Subcutaneous adipose tissue (tissue), 4 donors: ENCODE results near the gene ACTL6B. TPM values are rescaled to one million over a fixed set of nuclear protein-coding genes. Genes with fewer than 3 reads are reported as not detected.

Experiments
- CTCF ChIP-seq: fragments of 450-650 bp; IDR thresholded peaks from one replicate; pipeline ENCODE4 v1.5.1; 2016; ENCODE audit warnings: low read depth, mild to moderate bottlenecking, control low read depth, antibody characterized with exemption, moderate library complexity
- total RNA-seq, 4 donors: library from RNA; depleted of rRNA; stranded (reverse); fragments of >200 nt; gene quantifications; one replicate each; pipeline ENCODE4 v1.1.0, GENCODE V29; 2016

The ACTL6B gene
- total RNA-seq: not detected

- no peak for TF ChIP-seq CTCF
Observed at GRCh38 chr7:100655908-100656674, at the start of gene ACTL6B. Gene ACTL6B, minus strand, starts transcription at chr7:100656448. Its CDS starts 94 bp downstream, at chr7:100656354.

GRCh38 chr7:100705320-100705752 is 49.1 kb upstream of the ACTL6B start:
- TF ChIP-seq CTCF: no peak

- no peak for TF ChIP-seq CTCF
Observed at GRCh38 chr7:100699018-100699417, 42.8 kb upstream of the ACTL6B start.

- no peak for TF ChIP-seq CTCF
Observed at GRCh38 chr7:100696123-100696521, 39.9 kb upstream of the ACTL6B start.

GRCh38 chr7:100694098-100694745 is 38.0 kb upstream of the ACTL6B start, which contains the start of gene GIGYF1:
Gene GIGYF1, minus strand, starts transcription at chr7:100694250. Its CDS starts 6,012 bp downstream, at chr7:100688238.
- TF ChIP-seq CTCF: no peak

GRCh38 chr7:100693312-100694097 is 37.3 kb upstream of the ACTL6B start:
- TF ChIP-seq CTCF: no peak

- no peak for TF ChIP-seq CTCF
Observed at GRCh38 chr7:100692578-100692961, 36.3 kb upstream of the ACTL6B start.
